GM19463 (cell line): ENCODE data around the gene SNAPC2.

Experiments used
- ATAC-seq: cut with Tn5 transposase; IDR thresholded peaks from one replicate; pipeline ENCODE4 v1.9.1; 2021; ENCODE audit warnings: mild to moderate bottlenecking, moderate library complexity; ENCODE audit not compliant: unreplicated experiment

Gene SNAPC2

DNA sequence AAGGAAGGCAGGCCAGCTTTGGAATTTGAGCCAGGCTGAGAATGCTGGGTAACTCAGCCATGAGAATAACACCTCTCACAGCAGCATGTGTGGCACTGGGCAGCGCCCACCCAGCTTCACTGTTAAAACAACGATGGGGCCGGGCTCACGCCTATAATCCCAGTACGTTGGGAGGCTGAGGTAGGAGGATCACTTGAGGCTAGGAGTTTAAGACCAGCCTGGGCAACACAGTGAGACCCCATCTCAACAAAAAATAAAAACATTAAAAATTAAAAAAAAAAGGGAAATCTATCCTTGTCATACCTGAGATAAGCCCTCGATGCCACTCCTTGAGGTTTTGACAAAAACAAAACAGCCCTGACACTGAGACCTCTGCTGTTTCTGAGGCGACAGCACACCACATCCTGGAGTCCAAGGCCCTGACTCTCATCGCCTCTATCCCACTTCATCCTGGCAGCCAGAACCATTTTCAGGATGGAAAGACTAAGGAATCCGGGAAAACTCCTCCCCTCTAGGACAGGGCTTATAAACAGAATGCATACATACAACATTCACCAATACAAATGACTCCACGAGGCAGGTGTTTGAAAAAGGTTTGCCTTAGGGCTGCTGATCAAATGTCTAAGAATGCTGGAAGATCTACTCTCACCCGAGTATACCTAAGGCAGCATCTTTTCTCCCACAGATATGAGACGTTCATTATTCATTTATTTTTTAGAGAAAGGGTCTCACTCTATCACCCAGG is 46.0 kb downstream of the SNAPC2 start:
- no peak for ATAC-seq

DNA sequence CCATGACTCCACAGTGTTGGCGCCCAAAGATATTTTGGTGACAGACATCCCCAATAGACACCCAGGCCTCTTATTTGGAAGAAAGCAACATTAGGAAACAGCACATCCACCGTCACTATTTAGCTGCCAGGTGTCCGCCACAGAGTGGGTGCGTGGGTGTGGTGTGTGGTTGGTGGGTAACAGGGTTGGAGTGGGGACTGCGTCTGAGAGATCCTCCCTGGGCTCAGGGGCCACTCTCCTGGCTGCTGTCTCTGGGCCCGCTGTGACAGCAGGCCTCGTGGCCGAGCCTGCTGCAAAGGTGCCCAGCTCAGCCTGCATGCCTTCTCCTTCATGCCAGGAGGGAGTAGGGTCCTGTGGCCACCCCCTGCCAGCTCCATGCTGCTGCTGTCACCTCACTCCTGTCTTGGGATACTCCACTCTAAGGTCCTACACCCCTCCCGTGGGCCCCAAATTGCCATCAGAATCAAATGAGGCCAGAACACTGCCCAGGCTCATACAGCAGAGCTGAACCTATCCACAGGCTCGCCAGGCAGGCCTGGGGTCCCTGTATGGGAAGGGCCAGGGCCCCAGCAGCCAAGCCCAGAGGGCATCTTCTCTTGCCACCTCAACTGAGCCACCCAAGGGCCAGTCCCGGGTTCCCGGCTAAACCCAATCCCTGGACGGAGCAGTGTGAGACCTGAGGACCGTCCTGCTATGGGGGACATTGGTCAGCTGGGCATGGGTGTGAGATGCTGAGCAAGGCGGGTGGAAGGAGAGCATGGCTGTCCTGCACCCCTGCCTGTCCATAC is 48.1 kb downstream of the SNAPC2 start:
- ATAC-seq = no peak

DNA sequence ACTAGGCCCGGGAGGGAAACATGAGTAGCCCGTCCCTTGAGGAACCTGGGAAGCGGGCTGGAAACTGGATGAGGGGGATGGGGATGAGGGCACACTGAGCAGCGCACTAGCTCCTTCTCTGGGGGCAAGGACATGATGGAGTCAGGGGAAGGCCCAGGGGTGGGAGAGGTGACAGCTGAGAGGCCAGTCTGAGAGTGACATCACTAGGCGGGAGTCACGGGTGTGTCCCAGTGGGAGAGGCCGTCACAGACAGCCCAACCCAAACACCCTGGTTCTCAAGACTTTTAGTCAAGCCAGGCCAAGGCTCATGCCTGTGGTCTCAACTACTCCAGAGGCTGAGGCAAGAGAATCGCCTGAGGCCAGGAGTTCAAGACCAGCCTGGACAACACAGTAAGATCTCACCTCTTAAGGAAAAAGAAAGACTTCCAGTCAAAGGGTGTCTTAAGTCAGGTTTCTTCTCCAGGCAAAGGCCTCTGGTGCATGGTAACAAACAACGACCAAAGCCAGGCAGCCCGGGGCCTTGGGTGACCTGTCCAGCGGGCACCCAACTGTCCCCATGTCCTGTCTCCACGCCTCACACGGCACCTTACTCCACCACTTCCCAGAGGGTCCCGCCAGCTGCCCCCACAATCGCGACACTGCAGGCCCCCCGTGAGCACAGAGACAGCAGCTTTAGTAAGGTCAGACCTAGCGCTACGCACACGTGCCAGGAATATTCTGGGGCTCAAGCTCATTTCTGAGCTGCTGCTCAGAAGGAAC is 48.8 kb downstream of the SNAPC2 start:
- ATAC-seq = no peak

DNA sequence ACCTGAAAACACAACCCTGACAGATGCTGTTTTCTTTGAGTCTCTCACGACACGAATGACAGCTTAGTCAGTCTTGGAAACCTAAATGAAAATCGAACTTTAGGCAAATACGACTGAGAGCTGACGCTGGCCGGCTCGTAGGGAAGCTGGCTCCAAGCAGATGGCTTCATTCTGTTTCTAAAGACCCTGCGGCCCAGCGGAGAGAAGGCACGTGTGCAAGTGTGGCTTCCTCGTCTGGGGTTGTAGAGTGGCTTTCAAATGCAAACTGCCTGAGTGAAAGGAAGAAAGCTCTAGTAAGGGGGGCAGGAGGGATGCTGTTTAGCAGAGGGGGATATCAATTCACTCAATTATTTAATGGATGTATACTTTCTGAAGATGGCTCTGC is 49.4 kb downstream of the SNAPC2 start:
- ATAC-seq = no peak

DNA sequence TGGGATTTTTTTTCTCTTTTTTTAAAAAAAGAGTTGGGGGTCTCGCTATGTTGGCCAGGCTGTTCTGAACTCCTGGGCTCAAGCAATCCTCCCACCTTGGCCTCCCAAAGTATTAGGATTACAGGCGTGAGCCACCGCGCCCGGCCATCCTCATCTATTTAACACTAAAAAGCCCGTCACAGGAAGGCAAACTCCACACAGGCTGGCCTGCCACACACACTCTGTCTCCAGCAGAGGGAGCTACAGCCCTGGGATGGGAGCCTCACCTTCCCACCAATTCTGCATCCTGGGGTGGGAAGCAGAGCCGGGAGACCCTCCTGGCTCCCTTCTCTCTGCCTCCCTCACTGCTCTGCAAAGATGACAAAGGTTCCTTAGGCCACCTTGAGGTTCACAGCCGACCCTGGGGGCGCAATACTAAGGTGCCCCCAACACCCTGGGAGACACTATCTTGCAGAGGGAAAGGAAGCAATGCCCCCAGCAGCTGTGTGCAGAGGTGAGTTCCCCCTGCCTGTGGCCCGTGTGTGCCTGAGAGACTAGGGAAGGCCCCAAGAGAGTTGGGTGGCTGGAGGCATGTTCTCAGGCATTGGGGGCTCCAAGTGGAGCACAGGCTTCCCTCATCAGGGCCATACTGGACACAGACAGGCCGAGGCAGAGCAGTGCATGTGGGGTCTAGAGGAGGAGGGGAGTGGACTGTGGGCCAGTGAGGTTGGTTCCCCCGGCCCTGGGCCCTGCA is 50.7 kb downstream of the SNAPC2 start:
- no peak for ATAC-seq

DNA sequence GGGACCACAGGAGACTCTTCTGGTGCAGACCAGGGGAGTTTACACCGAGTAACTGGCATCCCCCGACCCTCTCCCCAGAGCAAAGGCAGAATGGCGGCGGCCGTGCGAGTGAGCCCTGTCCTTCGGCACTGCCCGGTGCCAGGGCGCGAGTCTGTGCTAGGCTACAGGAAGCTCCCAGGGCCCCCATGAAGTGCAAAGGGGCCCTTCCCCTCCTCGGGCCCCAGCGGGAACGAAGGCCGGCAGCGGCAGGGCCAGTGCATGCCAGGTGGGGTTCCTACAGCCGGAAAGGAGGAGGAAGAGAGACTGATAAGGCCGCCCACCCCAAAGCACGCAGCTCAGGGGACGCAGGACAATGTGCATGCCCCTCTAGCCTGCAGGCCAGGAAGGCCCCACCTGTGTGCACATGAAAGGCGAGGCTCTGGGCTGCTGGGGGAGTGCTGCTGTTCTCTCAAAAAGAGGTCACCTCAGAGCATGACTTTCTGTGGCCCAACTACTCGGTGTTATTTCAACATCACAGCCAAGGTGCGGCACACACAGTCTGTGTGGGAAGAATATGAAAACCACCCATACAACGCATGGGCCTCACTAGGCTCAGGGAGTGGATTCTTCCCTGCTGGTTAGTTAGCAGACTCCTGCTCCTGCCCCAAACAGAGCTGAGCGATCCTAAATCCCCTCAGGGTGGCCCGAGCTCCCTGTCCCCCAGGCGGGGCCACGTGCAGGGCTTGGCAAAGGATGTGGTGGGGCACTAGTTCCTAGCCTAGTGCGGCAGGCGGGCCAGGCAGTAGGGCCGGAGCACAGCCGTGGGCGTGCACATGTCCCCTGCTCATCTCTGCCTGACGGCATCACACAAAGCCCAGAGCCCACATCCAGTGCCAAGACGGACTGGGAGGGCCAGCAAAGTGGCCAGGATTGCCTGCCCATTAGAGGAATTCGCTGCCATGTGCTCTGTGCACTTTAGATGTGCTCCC is 51.7 kb downstream of the SNAPC2 start:
- ATAC-seq = no peak
